ENCODE results near the gene AQP12B.

DNA sequence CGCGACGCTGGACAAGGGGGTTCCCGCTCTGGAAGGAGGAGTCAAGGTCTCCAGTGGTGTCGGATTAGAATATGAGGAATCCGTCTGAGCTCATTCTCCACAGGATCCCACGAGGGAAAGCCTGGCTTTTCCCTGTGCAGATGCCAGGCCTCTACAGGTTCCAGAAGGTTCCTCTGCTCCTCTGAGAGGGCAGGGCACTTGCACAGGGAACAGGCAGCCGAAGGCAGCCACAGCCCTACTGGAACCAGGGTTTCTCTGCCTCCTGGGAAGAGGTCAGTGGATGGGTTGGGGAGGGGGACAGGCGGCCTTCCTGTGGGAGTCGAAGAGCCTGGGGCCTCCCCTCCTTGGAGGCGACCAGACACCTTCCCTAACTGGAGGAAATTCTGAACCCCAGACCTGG, 7.3 kb upstream of the AQP12B start:
- TF ChIP-seq CTCF (IDR thresholded peaks at IDR 0.05; ENCODE audit: low read depth, low read length, missing input control) (no peak), SP1 (IDR thresholded peaks at IDR 0.05) (no peak), FOXA1 (IDR thresholded peaks at IDR 0.05) (no peak), YY1 (IDR thresholded peaks at IDR 0.05) (no peak), RAD21 (IDR thresholded peaks at IDR 0.05) (no peak), FOXA2 (IDR thresholded peaks at IDR 0.05) (no peak), GABPA (IDR thresholded peaks at IDR 0.05 in 1 of 2, conservative IDR thresholded peaks at IDR 0.05 in 1 of 2) (no peak), MAX (IDR thresholded peaks at IDR 0.05) (no peak), REST (IDR thresholded peaks at IDR 0.05) (no peak), TAF1 (conservative IDR thresholded peaks at IDR 0.05) (no peak), EGR1 (IDR thresholded peaks at IDR 0.05; ENCODE audit: low read depth in 2 of 2) (no peak)

All from liver (tissue), 3 donors.